HG02588 (cell line): ENCODE measurements around the gene P3R3URF.

ENCODE experiments used
- ATAC-seq: cut with Tn5 transposase; IDR thresholded peaks from one replicate; pipeline ENCODE4 v1.9.1; 2021; ENCODE audit warnings: mild to moderate bottlenecking, moderate library complexity; ENCODE audit not compliant: unreplicated experiment

The P3R3URF gene

GRCh38 chr1:46174448-46175231 lies 1.6 kb downstream of the P3R3URF start, which contains the start of gene TSPAN1:
Gene TSPAN1 (plus strand): TSS chr1:46175087. CDS start chr1:46181108, 6,021 bp downstream.
- no peak for ATAC-seq

GRCh38 chr1:46173361-46173856 lies 2.9 kb downstream of the P3R3URF start:
- ATAC-seq: no peak

GRCh38 chr1:46172321-46172720 lies 4.0 kb downstream of the P3R3URF start:
- ATAC-seq: no peak

- no peak for ATAC-seq
Measured at GRCh38 chr1:46171871-46172270, 4.4 kb downstream of the P3R3URF start.

GRCh38 chr1:46171351-46171750 lies 4.9 kb downstream of the P3R3URF start:
- no peak for ATAC-seq

GRCh38 chr1:46169811-46170454 lies 6.4 kb downstream of the P3R3URF start:
- no peak for ATAC-seq

- no peak for ATAC-seq
Measured at GRCh38 chr1:46168477-46168876, 7.8 kb downstream of the P3R3URF start.

GRCh38 chr1:46166521-46167462 lies 9.5 kb downstream of the P3R3URF start:
- ATAC-seq: no peak

GRCh38 chr1:46160212-46160611 lies 16.1 kb downstream of the P3R3URF start:
- ATAC-seq: no peak

- no peak for ATAC-seq
Measured at GRCh38 chr1:46159516-46159915, 16.8 kb downstream of the P3R3URF start.

GRCh38 chr1:46158312-46159281 lies 17.7 kb downstream of the P3R3URF start:
- ATAC-seq: peak; percentile 73

- no peak for ATAC-seq
Measured at GRCh38 chr1:46157916-46158311, 18.4 kb downstream of the P3R3URF start.

- no peak for ATAC-seq
Measured at GRCh38 chr1:46153732-46154131, 22.6 kb downstream of the P3R3URF start.

- no peak for ATAC-seq
Measured at GRCh38 chr1:46153228-46153627, 23.1 kb downstream of the P3R3URF start.

GRCh38 chr1:46152016-46152415 lies 24.3 kb downstream of the P3R3URF start:
- no peak for ATAC-seq

GRCh38 chr1:46150085-46150484 lies 26.2 kb downstream of the P3R3URF start:
- no peak for ATAC-seq

GRCh38 chr1:46148318-46148717 lies 28.0 kb downstream of the P3R3URF start:
- ATAC-seq: no peak

- no peak for ATAC-seq
Measured at GRCh38 chr1:46137916-46138315, 38.4 kb downstream of the P3R3URF start.

GRCh38 chr1:46136711-46137110 lies 39.6 kb downstream of the P3R3URF start:
- no peak for ATAC-seq
